IPS-NIHi7 (cell line): ENCODE data around the gene AKAP4.

Experiments used
- DNase-seq: peaks from one replicate; pipeline ENCODE4 v3.0.0; 2012; ENCODE audit warnings: mixed read lengths; ENCODE audit errors: extremely low spot score

Gene AKAP4

GRCh38 chrX:50200907-50201306 lies at the start of gene AKAP4:
Gene AKAP4, minus strand, starts transcription at chrX:50201007. Its CDS starts 118 bp downstream, at chrX:50200889.
- no peak for DNase-seq

- no peak for DNase-seq
These were observed 10.7 kb upstream of the AKAP4 start for GRCh38 chrX:50211510-50211909.

GRCh38 chrX:50206753-50207152 lies 5.9 kb upstream of the AKAP4 start:
- no peak for DNase-seq

GRCh38 chrX:50204364-50204899 lies 3.6 kb upstream of the AKAP4 start, which contains the start of gene CCNB3:
Gene CCNB3, plus strand, starts transcription at chrX:50204765. Its CDS starts 80,399 bp downstream, at chrX:50285164.
- DNase-seq: peak; percentile 70

GRCh38 chrX:50202539-50202938 lies 1.7 kb upstream of the AKAP4 start:
- DNase-seq: no peak

- no peak for DNase-seq
These were observed 2.5 kb downstream of the AKAP4 start for GRCh38 chrX:50198348-50198747.

- no peak for DNase-seq
These were observed 11.8 kb downstream of the AKAP4 start for GRCh38 chrX:50188859-50189600.

- DNase-seq: no peak
These were observed 16.9 kb downstream of the AKAP4 start for GRCh38 chrX:50183891-50184290.

GRCh38 chrX:50180073-50180940 lies 20.5 kb downstream of the AKAP4 start:
- peak; percentile 49 for DNase-seq

- DNase-seq: no peak
These were observed 31.1 kb downstream of the AKAP4 start for GRCh38 chrX:50169717-50170116.

GRCh38 chrX:50168241-50168687 lies 32.5 kb downstream of the AKAP4 start:
- no peak for DNase-seq

GRCh38 chrX:50167366-50167765 lies 33.4 kb downstream of the AKAP4 start:
- DNase-seq: no peak

GRCh38 chrX:50165727-50166126 lies 35.1 kb downstream of the AKAP4 start:
- DNase-seq: no peak

GRCh38 chrX:50161127-50161526 lies 39.7 kb downstream of the AKAP4 start:
- no peak for DNase-seq

- no peak for DNase-seq
These were observed 42.2 kb downstream of the AKAP4 start for GRCh38 chrX:50158593-50158992.

- no peak for DNase-seq
These were observed 43.2 kb downstream of the AKAP4 start for GRCh38 chrX:50157545-50158135.

GRCh38 chrX:50154429-50154828 lies 46.4 kb downstream of the AKAP4 start:
- no peak for DNase-seq

GRCh38 chrX:50152456-50152855 lies 48.4 kb downstream of the AKAP4 start:
- DNase-seq: no peak

GRCh38 chrX:50147972-50148371 lies 52.8 kb downstream of the AKAP4 start:
- DNase-seq: no peak
